Osteocyte (in vitro differentiated cells): ENCODE results near the gene TCP11. TPM values are rescaled to one million over a fixed set of nuclear protein-coding genes. Genes with fewer than 3 reads are reported as not detected.
"Not testable (repeated sequence)": the region's sequence is repeated elsewhere in the genome, so short reads cannot be mapped to it uniquely, and the experiment has no call there.

Source experiments
- DNase-seq: peaks from one replicate; pipeline ENCODE4 v3.0.0; 2021; ENCODE audit warnings: mixed read lengths; ENCODE audit not compliant: unreplicated experiment; ENCODE audit errors: extremely low spot score
- H3K27ac Mint-ChIP-seq: one replicate; pipeline ENCODE4 v1.8.0; 2021; ENCODE audit warnings: mild to moderate bottlenecking, mixed read lengths; ENCODE audit not compliant: unreplicated experiment
- H3K27me3 Mint-ChIP-seq: one replicate; pipeline ENCODE4 v1.8.0; 2021; ENCODE audit warnings: mixed read lengths; ENCODE audit not compliant: unreplicated experiment
- H3K36me3 Mint-ChIP-seq: one replicate; pipeline ENCODE4 v1.8.0; 2021; ENCODE audit warnings: mixed read lengths; ENCODE audit not compliant: unreplicated experiment
- H3K4me1 Mint-ChIP-seq: one replicate; pipeline ENCODE4 v1.8.0; 2021; ENCODE audit warnings: mixed read lengths; ENCODE audit not compliant: unreplicated experiment
- H3K4me3 Mint-ChIP-seq: one replicate; pipeline ENCODE4 v1.8.0; 2021; ENCODE audit warnings: mild to moderate bottlenecking, moderate library complexity, mixed read lengths; ENCODE audit not compliant: unreplicated experiment
- H3K9me3 Mint-ChIP-seq: one replicate; pipeline ENCODE4 v1.8.0; 2021; ENCODE audit warnings: mixed read lengths; ENCODE audit not compliant: unreplicated experiment
- total RNA-seq: library from RNA; stranded (reverse); gene quantifications from 2 replicates; pipeline ENCODE4 v1.2.1, GENCODE V29; 2021
- TF ChIP-seq, protein P1 (sequence below): fragments of 200-600 bp; sonication (generic); IDR thresholded peaks from 2 replicates; pipeline ENCODE4 v1.5.0; 2021; ENCODE audit warnings: antibody characterized with exemption, mild to moderate bottlenecking, moderate library complexity

Gene TCP11
- total RNA-seq, 1 donor from 2014 or later: 0.43 TPM

- Mint-ChIP-seq H3K9me3 (peaks cover 18% of the 10 kb centered on the region), H3K4me3 (no peak overlapping the region), H3K27ac (no peak overlapping the region), H3K36me3 (peaks cover 4% of the 10 kb centered on the region), H3K27me3 (no peaks in the 10 kb centered on the region), H3K4me1 (no peaks in the 10 kb centered on the region)
- no peak for DNase-seq
- TF ChIP-seq, protein P1, sequence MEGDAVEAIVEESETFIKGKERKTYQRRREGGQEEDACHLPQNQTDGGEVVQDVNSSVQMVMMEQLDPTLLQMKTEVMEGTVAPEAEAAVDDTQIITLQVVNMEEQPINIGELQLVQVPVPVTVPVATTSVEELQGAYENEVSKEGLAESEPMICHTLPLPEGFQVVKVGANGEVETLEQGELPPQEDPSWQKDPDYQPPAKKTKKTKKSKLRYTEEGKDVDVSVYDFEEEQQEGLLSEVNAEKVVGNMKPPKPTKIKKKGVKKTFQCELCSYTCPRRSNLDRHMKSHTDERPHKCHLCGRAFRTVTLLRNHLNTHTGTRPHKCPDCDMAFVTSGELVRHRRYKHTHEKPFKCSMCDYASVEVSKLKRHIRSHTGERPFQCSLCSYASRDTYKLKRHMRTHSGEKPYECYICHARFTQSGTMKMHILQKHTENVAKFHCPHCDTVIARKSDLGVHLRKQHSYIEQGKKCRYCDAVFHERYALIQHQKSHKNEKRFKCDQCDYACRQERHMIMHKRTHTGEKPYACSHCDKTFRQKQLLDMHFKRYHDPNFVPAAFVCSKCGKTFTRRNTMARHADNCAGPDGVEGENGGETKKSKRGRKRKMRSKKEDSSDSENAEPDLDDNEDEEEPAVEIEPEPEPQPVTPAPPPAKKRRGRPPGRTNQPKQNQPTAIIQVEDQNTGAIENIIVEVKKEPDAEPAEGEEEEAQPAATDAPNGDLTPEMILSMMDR: no peak
Observed at GRCh38 chr6:35108309-35108885, 32.7 kb downstream of the TCP11 start.

GRCh38 chr6:35107761-35108160 lies 33.4 kb downstream of the TCP11 start:
- H3K36me3 Mint-ChIP-seq, H3K4me3 Mint-ChIP-seq, DNase-seq, H3K4me1 Mint-ChIP-seq, H3K27me3 Mint-ChIP-seq, H3K27ac Mint-ChIP-seq: not testable (repeated sequence)
- H3K9me3 Mint-ChIP-seq: peaks cover 18% of the 10 kb centered on the region

- H3K4me1 Mint-ChIP-seq, H3K36me3 Mint-ChIP-seq, DNase-seq, H3K4me3 Mint-ChIP-seq, H3K27me3 Mint-ChIP-seq, H3K27ac Mint-ChIP-seq: not testable (repeated sequence)
- H3K9me3 Mint-ChIP-seq: peaks cover 15% of the 10 kb centered on the region
Observed at GRCh38 chr6:35107208-35107607, 33.9 kb downstream of the TCP11 start.

GRCh38 chr6:35106061-35106460 lies 35.1 kb downstream of the TCP11 start:
- H3K27me3 Mint-ChIP-seq, DNase-seq, H3K27ac Mint-ChIP-seq, H3K4me1 Mint-ChIP-seq, H3K4me3 Mint-ChIP-seq, H3K36me3 Mint-ChIP-seq: not testable (repeated sequence)
- peaks cover 11% of the 10 kb centered on the region for H3K9me3 Mint-ChIP-seq

DNA sequence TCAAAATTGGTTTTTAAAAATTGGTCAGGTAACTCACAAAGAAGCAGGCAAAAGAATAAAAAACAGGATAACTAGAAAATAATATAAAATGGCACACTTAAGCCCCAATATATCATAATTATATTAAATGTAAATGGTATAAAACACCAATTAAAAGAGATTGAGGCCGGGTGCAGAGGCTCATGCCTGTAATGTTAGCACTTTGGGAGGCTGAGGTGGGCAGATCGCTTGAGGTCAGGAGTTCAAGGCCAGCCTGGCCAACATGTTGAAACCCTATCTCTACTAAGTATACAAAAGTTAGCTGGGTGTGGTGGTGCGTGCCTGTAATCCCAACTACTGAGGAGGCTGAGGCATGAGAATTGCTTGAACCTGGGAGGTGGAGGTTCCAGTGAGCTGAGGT lies 36.1 kb downstream of the TCP11 start:
- Mint-ChIP-seq H3K27me3 (no peaks in the 10 kb centered on the region), H3K4me3 (no peak overlapping the region), H3K4me1 (no peaks in the 10 kb centered on the region), H3K36me3 (peaks cover 4% of the 10 kb centered on the region), H3K27ac (no peak overlapping the region), H3K9me3 (peaks cover 11% of the 10 kb centered on the region)
- TF ChIP-seq, protein P1: no peak
- no peak for DNase-seq

DNA sequence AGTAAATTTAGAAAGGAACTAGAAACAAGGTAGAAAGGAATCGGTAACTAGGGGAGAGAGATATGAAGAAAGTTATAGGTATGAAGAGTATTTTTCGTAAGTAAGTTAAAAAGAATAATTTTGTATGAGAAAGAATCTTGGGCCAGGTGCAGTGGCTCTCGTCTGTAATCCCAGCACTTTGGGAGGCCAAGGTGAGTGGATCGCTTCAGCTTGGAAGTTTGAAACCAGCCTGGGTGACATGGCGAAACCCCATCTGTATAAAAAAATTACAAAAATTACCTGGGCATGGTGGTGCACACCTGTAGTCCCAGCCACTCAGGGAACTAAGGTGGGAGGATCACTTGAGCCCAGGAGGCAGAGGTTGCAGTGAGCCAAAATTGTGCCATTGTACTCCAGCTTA lies 42.0 kb downstream of the TCP11 start:
- Mint-ChIP-seq H3K4me3 (no peak overlapping the region), H3K27me3 (no peaks in the 10 kb centered on the region), H3K9me3 (peaks cover 3% of the 10 kb centered on the region), H3K27ac (no peak overlapping the region), H3K36me3 (no peaks in the 10 kb centered on the region), H3K4me1 (peaks cover 29% of the 10 kb centered on the region)
- no peak for DNase-seq
- TF ChIP-seq, protein P1: no peak
